Karpas-422 (cell line): ENCODE measurements around the gene CRTAC1. TPM values are rescaled to one million over a fixed set of nuclear protein-coding genes. Genes with fewer than 3 reads are reported as not detected.

Experiments
- DNase-seq: peaks from one replicate; pipeline ENCODE4 v3.0.0-alpha.2; 2015
- H2AFZ ChIP-seq: fragments of 200-600 bp; sonication (generic); 2 replicates; pipeline ENCODE4 v1.6.1; 2014; ENCODE audit warnings: antibody characterized with exemption, low read length, mixed read lengths
- H3K27ac ChIP-seq: fragments of 200-600 bp; sonication (generic); 2 replicates; pipeline ENCODE4 v1.5.1; 2014; ENCODE audit warnings: mild to moderate bottlenecking, low read length, moderate library complexity
- H3K27me3 ChIP-seq: fragments of 200-600 bp; sonication (generic); 2 replicates; pipeline ENCODE4 v1.6.1; 2014; ENCODE audit warnings: low read length, mixed read lengths
- H3K36me3 ChIP-seq: fragments of 200-600 bp; sonication (generic); 2 replicates; pipeline ENCODE4 v1.6.1; 2014; ENCODE audit warnings: low read length, mixed read lengths; ENCODE audit not compliant: insufficient read depth
- H3K4me1 ChIP-seq: fragments of 200-600 bp; sonication (generic); 2 replicates; pipeline ENCODE4 v1.6.1; 2014; ENCODE audit warnings: mild to moderate bottlenecking, low read length, mixed read lengths
- H3K4me2 ChIP-seq: fragments of 200-600 bp; sonication (generic); 2 replicates; pipeline ENCODE4 v1.6.1; 2014; ENCODE audit warnings: low read length, low read depth, mild to moderate bottlenecking; ENCODE audit not compliant: poor library complexity, severe bottlenecking
- H3K4me3 ChIP-seq: fragments of 200-600 bp; sonication (generic); 2 replicates; pipeline ENCODE4 v1.5.1; 2014; ENCODE audit warnings: mild to moderate bottlenecking, antibody characterized with exemption, low read length, mixed read lengths
- H3K79me2 ChIP-seq: fragments of 200-600 bp; sonication (generic); 2 replicates; pipeline ENCODE4 v1.6.1; 2014; ENCODE audit warnings: mild to moderate bottlenecking, low read length, mixed read lengths
- H3K9ac ChIP-seq: fragments of 200-600 bp; sonication (generic); 2 replicates; pipeline ENCODE4 v1.6.0; 2014; ENCODE audit warnings: low read length
- H3K9me2 ChIP-seq: fragments of 200-600 bp; sonication (generic), shearing (Covaris generic); replicated peaks from 2 replicates; pipeline ENCODE4 v1.6.0; 2014; ENCODE audit warnings: mild to moderate bottlenecking, low read length, moderate library complexity; ENCODE audit not compliant: insufficient read depth
- H3K9me3 ChIP-seq: fragments of 300-700, 200-600 bp; sonication (generic); 2 replicates; pipeline ENCODE4 v1.6.1; 2014; ENCODE audit warnings: low read length, mixed read lengths
- H4K20me1 ChIP-seq: fragments of 200-600 bp; sonication (generic); 2 replicates; pipeline ENCODE4 v1.6.1; 2014; ENCODE audit warnings: mild to moderate bottlenecking, antibody characterized with exemption, low read length, low read depth; ENCODE audit not compliant: insufficient read depth
- total RNA-seq: library from RNA; depleted of rRNA; stranded (reverse); fragments of >200 nt; shearing (Covaris generic); gene quantifications from 2 replicates; pipeline ENCODE4 v1.2.3, GENCODE V29; 2014; ENCODE audit warnings: low replicate concordance

The CRTAC1 gene
- total RNA-seq, 1 experiment from 2014 or later, result not detected

GRCh38 chr10:97923057-97923456 is 107.4 kb downstream of the CRTAC1 start:
- no peaks in the 10 kb centered on the region for H4K20me1 ChIP-seq
- no peaks in the 10 kb centered on the region for H3K9me3 ChIP-seq
- H3K27me3 ChIP-seq, result no peaks in the 10 kb centered on the region
- H3K27ac ChIP-seq, result no peak overlapping the region
- no peaks in the 10 kb centered on the region for H3K79me2 ChIP-seq
- H3K4me2 ChIP-seq, result no peak overlapping the region
- no peak overlapping the region for H3K9ac ChIP-seq
- no peaks in the 10 kb centered on the region for H3K9me2 ChIP-seq
- DNase-seq, result no peak
- no peak overlapping the region for H3K4me3 ChIP-seq
- no peaks in the 10 kb centered on the region for H3K36me3 ChIP-seq
- no peak overlapping the region for H2AFZ ChIP-seq
- H3K4me1 ChIP-seq, result no peaks in the 10 kb centered on the region

GRCh38 chr10:97922022-97922758 is 108.2 kb downstream of the CRTAC1 start:
- no peaks in the 10 kb centered on the region for H3K4me1 ChIP-seq
- H3K36me3 ChIP-seq, result no peaks in the 10 kb centered on the region
- H2AFZ ChIP-seq, result no peak overlapping the region
- no peaks in the 10 kb centered on the region for H4K20me1 ChIP-seq
- no peaks in the 10 kb centered on the region for H3K9me3 ChIP-seq
- no peaks in the 10 kb centered on the region for H3K27me3 ChIP-seq
- no peak overlapping the region for H3K9ac ChIP-seq
- H3K9me2 ChIP-seq, result no peaks in the 10 kb centered on the region
- H3K79me2 ChIP-seq, result no peaks in the 10 kb centered on the region
- no peak overlapping the region for H3K4me2 ChIP-seq
- DNase-seq, result no peak
- H3K27ac ChIP-seq, result no peak overlapping the region
- no peak overlapping the region for H3K4me3 ChIP-seq

GRCh38 chr10:97921581-97922021 is 108.8 kb downstream of the CRTAC1 start:
- DNase-seq, result no peak
- no peaks in the 10 kb centered on the region for H3K27me3 ChIP-seq

GRCh38 chr10:97920865-97921264 is 109.6 kb downstream of the CRTAC1 start:
- Histone ChIP-seq H3K27me3 (no peaks in the 10 kb centered on the region), H3K9me3 (no peaks in the 10 kb centered on the region)

More at GRCh38 chr10:97921581-97922021, 108.8 kb downstream of the CRTAC1 start:
- no peaks in the 10 kb centered on the region for H4K20me1 ChIP-seq
- no peaks in the 10 kb centered on the region for H3K79me2 ChIP-seq
- no peak overlapping the region for H3K27ac ChIP-seq
- H3K9me3 ChIP-seq, result no peaks in the 10 kb centered on the region
- H3K9ac ChIP-seq, result no peak overlapping the region
- H3K36me3 ChIP-seq, result no peaks in the 10 kb centered on the region
- no peak overlapping the region for H3K4me3 ChIP-seq
- H2AFZ ChIP-seq, result no peak overlapping the region
- H3K4me2 ChIP-seq, result no peak overlapping the region
- H3K9me2 ChIP-seq, result no peaks in the 10 kb centered on the region
- H3K4me1 ChIP-seq, result no peaks in the 10 kb centered on the region

GRCh38 chr10:97919012-97919411 is 111.4 kb downstream of the CRTAC1 start:
- H3K4me3 ChIP-seq, result no peak overlapping the region
- H3K4me2 ChIP-seq, result no peak overlapping the region
- H3K9me2 ChIP-seq, result no peaks in the 10 kb centered on the region
- DNase-seq, result no peak
- no peak overlapping the region for H3K27ac ChIP-seq
- H3K27me3 ChIP-seq, result no peaks in the 10 kb centered on the region
- no peaks in the 10 kb centered on the region for H3K36me3 ChIP-seq
- no peak overlapping the region for H3K9ac ChIP-seq
- no peaks in the 10 kb centered on the region for H3K9me3 ChIP-seq
- H4K20me1 ChIP-seq, result no peaks in the 10 kb centered on the region
- H3K79me2 ChIP-seq, result no peaks in the 10 kb centered on the region
- no peaks in the 10 kb centered on the region for H3K4me1 ChIP-seq
- H2AFZ ChIP-seq, result no peak overlapping the region

More at GRCh38 chr10:97920865-97921264, 109.6 kb downstream of the CRTAC1 start:
- Histone ChIP-seq H3K9me2 (no peaks in the 10 kb centered on the region), H4K20me1 (no peaks in the 10 kb centered on the region), H3K4me2 (no peak overlapping the region), H3K9ac (no peak overlapping the region), H3K4me3 (no peak overlapping the region), H3K4me1 (no peaks in the 10 kb centered on the region), H3K36me3 (no peaks in the 10 kb centered on the region), H2AFZ (no peak overlapping the region), H3K79me2 (no peaks in the 10 kb centered on the region), H3K27ac (no peak overlapping the region)
- DNase-seq, result no peak

GRCh38 chr10:97916586-97916985 is 113.8 kb downstream of the CRTAC1 start:
- Histone ChIP-seq H3K79me2 (no peaks in the 10 kb centered on the region), H3K4me2 (no peak overlapping the region), H3K36me3 (no peaks in the 10 kb centered on the region), H3K9me3 (no peaks in the 10 kb centered on the region), H3K9me2 (no peaks in the 10 kb centered on the region), H3K9ac (no peak overlapping the region), H4K20me1 (no peaks in the 10 kb centered on the region), H3K4me3 (no peak overlapping the region), H3K27me3 (no peaks in the 10 kb centered on the region), H3K4me1 (no peaks in the 10 kb centered on the region), H2AFZ (no peak overlapping the region), H3K27ac (no peak overlapping the region)
- DNase-seq, result no peak

- Histone ChIP-seq H3K27ac (no peak overlapping the region), H3K27me3 (no peaks in the 10 kb centered on the region), H3K4me2 (no peak overlapping the region), H4K20me1 (no peaks in the 10 kb centered on the region), H3K9me3 (no peaks in the 10 kb centered on the region), H3K9ac (no peak overlapping the region), H3K4me1 (peaks cover 3% of the 10 kb centered on the region), H3K79me2 (no peaks in the 10 kb centered on the region), H3K36me3 (no peaks in the 10 kb centered on the region), H3K9me2 (no peaks in the 10 kb centered on the region), H3K4me3 (no peak overlapping the region), H2AFZ (no peak overlapping the region)
- no peak for DNase-seq
Observed at GRCh38 chr10:97915346-97916131, 114.9 kb downstream of the CRTAC1 start.

GRCh38 chr10:97914837-97915211 is 115.6 kb downstream of the CRTAC1 start:
- no peaks in the 10 kb centered on the region for H3K27me3 ChIP-seq
- H3K4me2 ChIP-seq, result no peak overlapping the region
- no peak overlapping the region for H3K27ac ChIP-seq
- H3K4me1 ChIP-seq, result peaks cover 6% of the 10 kb centered on the region
- no peaks in the 10 kb centered on the region for H3K79me2 ChIP-seq
- no peaks in the 10 kb centered on the region for H3K9me3 ChIP-seq
- no peak overlapping the region for H3K9ac ChIP-seq
- H4K20me1 ChIP-seq, result no peaks in the 10 kb centered on the region
- H3K36me3 ChIP-seq, result no peaks in the 10 kb centered on the region
- H2AFZ ChIP-seq, result no peak overlapping the region
- no peak overlapping the region for H3K4me3 ChIP-seq
- DNase-seq, result peak; percentile 84
- H3K9me2 ChIP-seq, result no peaks in the 10 kb centered on the region
